Muscle layer of duodenum (tissue), 2 donors: Measurements from ENCODE around the gene KIRREL1.
A peak's percentile ranks its signal among the peaks of the same experiment; 100 is the strongest.

Experiments
- H3K27ac ChIP-seq: one replicate; pipeline ENCODE4 v1.7.0; 2013; ENCODE audit warnings: mild to moderate bottlenecking, low read length
- H3K27me3 ChIP-seq: one replicate; pipeline ENCODE4 v1.7.0; 2013; ENCODE audit warnings: low read depth, mild to moderate bottlenecking, control low read depth, low read length
- H3K36me3 ChIP-seq, 2 donors: one replicate each; pipeline ENCODE4 v1.7.0; 2013; ENCODE audit warnings: low read length in 2 of 2, control low read depth in 1 of 2, mild to moderate bottlenecking in 1 of 2; ENCODE audit not compliant: insufficient read depth in 2 of 2, control insufficient read depth in 1 of 2
- H3K4me1 ChIP-seq, 2 donors: one replicate each; pipeline ENCODE4 v1.7.0; 2013; ENCODE audit warnings: low read length in 2 of 2, mild to moderate bottlenecking in 2 of 2, control low read depth in 1 of 2, moderate library complexity in 1 of 2; ENCODE audit not compliant: insufficient read depth in 2 of 2, control insufficient read depth in 1 of 2
- H3K4me3 ChIP-seq, 2 donors: one replicate each; pipeline ENCODE4 v1.7.0; 2013; ENCODE audit warnings: low read length in 2 of 2, low read depth in 1 of 2, mild to moderate bottlenecking in 1 of 2
- H3K9me3 ChIP-seq, 2 donors: one replicate each; pipeline ENCODE4 v1.7.0; 2013; ENCODE audit warnings: low read length in 2 of 2, control low read depth in 1 of 2, mild to moderate bottlenecking in 1 of 2; ENCODE audit not compliant: control insufficient read depth in 1 of 2
- donor health status: healthy.

The KIRREL1 gene

GRCh38 chr1:158008630-158009029 is 15.2 kb downstream of the KIRREL1 start:
- Histone ChIP-seq H3K27me3 (no peaks in the 10 kb centered on the region), H3K36me3 (no peaks in the 10 kb centered on the region), H3K4me3 (peak overlapping the region in 1 of 2 donors; percentile 6), H3K9me3 (no peaks in the 10 kb centered on the region), H3K27ac (peak overlapping the region; percentile 92), H3K4me1 (peaks cover 34 to 70% of the 10 kb centered on the region in 2 donors)

GRCh38 chr1:158011714-158012113 is 18.3 kb downstream of the KIRREL1 start:
- Histone ChIP-seq H3K9me3 (no peaks in the 10 kb centered on the region), H3K4me3 (no peak overlapping the region), H3K4me1 (peaks cover 32 to 62% of the 10 kb centered on the region in 2 donors), H3K27me3 (no peaks in the 10 kb centered on the region), H3K27ac (peak overlapping the region; percentile 92), H3K36me3 (no peaks in the 10 kb centered on the region)

GRCh38 chr1:158013840-158014730 is 20.6 kb downstream of the KIRREL1 start:
- Histone ChIP-seq H3K4me1 (peaks cover 24 to 47% of the 10 kb centered on the region in 2 donors), H3K9me3 (no peaks in the 10 kb centered on the region), H3K27me3 (no peaks in the 10 kb centered on the region), H3K36me3 (no peaks in the 10 kb centered on the region), H3K27ac (no peak overlapping the region), H3K4me3 (peak overlapping the region in 1 of 2 donors; percentile 2)

GRCh38 chr1:158014731-158015320 is 21.4 kb downstream of the KIRREL1 start:
- no peaks in the 10 kb centered on the region for H3K36me3 ChIP-seq
- H3K4me3 ChIP-seq = no peak overlapping the region
- H3K9me3 ChIP-seq = no peaks in the 10 kb centered on the region
- H3K27ac ChIP-seq = no peak overlapping the region
- H3K4me1 ChIP-seq = peaks cover 25 to 47% of the 10 kb centered on the region in 2 donors
- H3K27me3 ChIP-seq = no peaks in the 10 kb centered on the region

DNA sequence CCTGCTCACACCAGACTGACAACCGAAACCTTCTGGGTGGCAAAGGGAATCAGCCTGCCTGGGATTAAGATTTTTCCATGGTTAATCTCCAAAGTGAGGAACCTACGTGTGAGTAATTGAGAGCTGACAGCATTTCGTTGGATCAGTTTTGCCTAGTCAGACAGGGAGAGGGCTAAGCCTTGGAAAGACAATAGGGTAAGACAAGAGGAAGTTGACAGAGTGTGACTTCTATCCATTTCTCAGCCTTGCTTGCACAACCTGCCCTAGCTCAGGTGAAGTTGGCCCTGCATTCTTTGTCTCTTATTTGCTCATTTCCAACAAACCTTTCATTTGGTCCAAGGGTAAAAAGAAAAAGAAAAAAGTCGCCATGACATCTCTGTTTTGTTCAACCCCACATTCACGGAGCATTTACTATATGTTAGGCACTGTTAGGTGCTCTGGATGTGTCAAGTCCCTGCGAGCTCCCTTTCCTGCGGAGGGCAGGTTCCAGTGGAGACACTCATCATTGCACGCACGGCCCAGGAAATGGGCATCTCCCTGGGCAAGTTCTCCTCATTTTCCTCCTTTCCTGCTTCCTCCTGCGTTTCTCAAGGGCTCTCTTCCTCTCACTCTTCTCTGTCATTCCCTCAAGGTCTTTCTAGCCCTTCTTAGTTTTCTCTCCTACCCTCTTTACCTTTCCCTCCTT is 23.3 kb downstream of the KIRREL1 start:
- H3K27me3 ChIP-seq = no peaks in the 10 kb centered on the region
- peaks cover 0 to 4% of the 10 kb centered on the region in 2 donors for H3K36me3 ChIP-seq
- H3K4me1 ChIP-seq = peaks cover 19 to 57% of the 10 kb centered on the region in 2 donors
- no peaks in the 10 kb centered on the region for H3K9me3 ChIP-seq
- no peak overlapping the region for H3K27ac ChIP-seq
- H3K4me3 ChIP-seq = no peak overlapping the region

DNA sequence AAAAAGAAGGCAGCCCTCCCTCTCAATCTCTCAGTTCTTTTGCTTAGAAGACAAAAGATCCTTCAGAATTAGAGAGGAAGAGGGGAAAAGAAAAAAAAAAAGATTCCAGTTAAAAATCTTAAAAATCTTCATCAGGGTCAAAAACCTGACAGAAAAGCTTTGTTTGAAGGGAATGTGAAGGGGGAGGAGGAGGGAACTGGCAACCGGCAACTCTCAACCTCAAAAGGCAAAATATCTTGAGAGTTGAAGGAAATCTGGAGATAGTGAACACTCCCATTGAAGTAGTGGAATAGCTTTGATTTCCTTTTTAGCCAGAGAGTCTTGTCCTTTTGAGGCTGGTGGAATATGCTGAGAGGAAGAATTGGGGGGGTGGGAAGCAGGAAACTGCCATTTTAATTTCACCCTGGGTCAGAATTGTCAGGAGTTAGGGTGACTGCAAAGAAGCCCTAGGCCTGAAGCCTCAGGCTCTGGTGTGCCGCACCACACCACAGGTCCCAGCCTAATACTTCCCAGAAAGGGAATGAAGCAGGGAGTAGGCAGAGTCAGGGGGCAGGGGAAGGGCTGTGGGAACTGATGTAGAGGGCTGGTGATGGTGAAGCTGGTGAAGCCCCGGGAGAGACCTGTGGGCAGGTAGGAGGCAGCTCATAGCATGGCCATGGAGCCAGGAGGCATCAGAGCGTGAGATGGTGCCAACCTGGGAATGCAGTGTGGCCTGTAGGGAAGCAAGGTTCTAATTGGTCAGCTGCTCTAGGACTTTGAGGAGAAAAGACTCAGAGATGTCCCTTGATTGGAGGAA is 24.6 kb downstream of the KIRREL1 start:
- peaks cover 27 to 66% of the 10 kb centered on the region in 2 donors for H3K4me1 ChIP-seq

GRCh38 chr1:158019171-158019868 is 25.9 kb downstream of the KIRREL1 start:
- H3K36me3 ChIP-seq = peaks cover 0 to 4% of the 10 kb centered on the region in 2 donors
- H3K4me1 ChIP-seq = peaks cover 31 to 59% of the 10 kb centered on the region in 2 donors
- H3K27me3 ChIP-seq = no peaks in the 10 kb centered on the region
- H3K9me3 ChIP-seq = no peaks in the 10 kb centered on the region
- H3K27ac ChIP-seq = peak overlapping the region; percentile 98
- no peak overlapping the region for H3K4me3 ChIP-seq

More for the DNA sequence above, 24.6 kb downstream of the KIRREL1 start:
- Histone ChIP-seq H3K9me3 (no peaks in the 10 kb centered on the region), H3K4me3 (no peak overlapping the region), H3K27ac (peak overlapping the region; percentile 98), H3K36me3 (peaks cover 0 to 4% of the 10 kb centered on the region in 2 donors), H3K27me3 (no peaks in the 10 kb centered on the region)

GRCh38 chr1:158020259-158020885 is 26.9 kb downstream of the KIRREL1 start:
- Histone ChIP-seq H3K36me3 (peaks cover 0 to 8% of the 10 kb centered on the region in 2 donors), H3K4me3 (no peak overlapping the region), H3K27me3 (no peaks in the 10 kb centered on the region), H3K4me1 (peaks cover 31 to 63% of the 10 kb centered on the region in 2 donors), H3K27ac (peak overlapping the region; percentile 98), H3K9me3 (no peaks in the 10 kb centered on the region)

- Histone ChIP-seq H3K36me3 (peaks cover 0 to 8% of the 10 kb centered on the region in 2 donors), H3K27ac (peak overlapping the region; percentile 98), H3K4me3 (no peak overlapping the region), H3K9me3 (no peaks in the 10 kb centered on the region), H3K4me1 (peaks cover 31 to 67% of the 10 kb centered on the region in 2 donors), H3K27me3 (no peaks in the 10 kb centered on the region)
Observed at GRCh38 chr1:158020886-158021620, 27.6 kb downstream of the KIRREL1 start.
